CD4-positive, alpha-beta T cell treated with Interleukin-4 for 1 hour (primary cell): ENCODE results near the gene EIF5.
A peak's percentile ranks its signal among the peaks of the same experiment; 100 is the strongest.

Experiments used
- DNase-seq, 2 donors: peaks; one replicate each; pipeline ENCODE4 v3.0.0-alpha.2; 2020 to 2022

Gene EIF5

GRCh38 chr14:103310576-103311095 lies 23.4 kb upstream of the EIF5 start:
- DNase-seq, result no peak

DNA sequence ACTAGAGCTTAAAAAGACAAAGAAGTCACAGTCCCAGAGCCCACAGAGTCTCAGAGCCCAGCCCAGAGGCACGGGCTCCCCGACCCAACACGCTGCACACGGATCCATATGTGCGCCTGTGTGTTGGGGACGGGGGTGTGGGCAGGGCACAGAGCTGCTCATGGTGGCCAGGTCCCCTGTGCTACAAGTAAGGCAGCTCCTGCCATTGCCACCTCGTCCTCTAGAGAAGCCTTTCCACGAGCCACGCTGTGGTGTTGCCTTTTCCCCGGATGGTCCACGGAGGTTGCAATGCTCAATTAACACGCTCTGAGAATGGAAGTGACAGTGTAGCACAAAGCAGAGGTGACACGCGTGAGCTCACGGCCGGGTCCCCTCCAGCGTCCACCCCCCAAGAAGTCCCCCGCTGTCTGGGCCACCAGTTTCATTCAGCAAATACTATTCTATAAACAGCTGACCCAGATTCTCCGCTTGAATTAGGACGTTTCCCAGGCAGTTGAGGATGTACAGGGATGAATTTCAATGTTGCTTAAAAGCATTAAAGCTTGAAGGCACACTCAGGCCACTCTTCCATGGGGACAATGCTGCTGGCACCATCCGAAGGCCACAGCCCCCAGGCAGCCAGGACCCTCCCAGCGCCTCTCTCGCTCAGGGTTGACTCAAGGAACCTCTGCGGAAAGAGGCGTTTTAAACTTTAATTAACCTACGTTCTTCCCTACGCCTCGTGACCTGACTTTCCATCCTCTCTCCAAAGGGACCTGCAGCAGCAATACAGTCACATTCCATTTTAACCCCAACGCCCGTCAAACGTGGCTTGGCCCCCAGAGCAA lies 22.7 kb upstream of the EIF5 start:
- no peak for DNase-seq

DNA sequence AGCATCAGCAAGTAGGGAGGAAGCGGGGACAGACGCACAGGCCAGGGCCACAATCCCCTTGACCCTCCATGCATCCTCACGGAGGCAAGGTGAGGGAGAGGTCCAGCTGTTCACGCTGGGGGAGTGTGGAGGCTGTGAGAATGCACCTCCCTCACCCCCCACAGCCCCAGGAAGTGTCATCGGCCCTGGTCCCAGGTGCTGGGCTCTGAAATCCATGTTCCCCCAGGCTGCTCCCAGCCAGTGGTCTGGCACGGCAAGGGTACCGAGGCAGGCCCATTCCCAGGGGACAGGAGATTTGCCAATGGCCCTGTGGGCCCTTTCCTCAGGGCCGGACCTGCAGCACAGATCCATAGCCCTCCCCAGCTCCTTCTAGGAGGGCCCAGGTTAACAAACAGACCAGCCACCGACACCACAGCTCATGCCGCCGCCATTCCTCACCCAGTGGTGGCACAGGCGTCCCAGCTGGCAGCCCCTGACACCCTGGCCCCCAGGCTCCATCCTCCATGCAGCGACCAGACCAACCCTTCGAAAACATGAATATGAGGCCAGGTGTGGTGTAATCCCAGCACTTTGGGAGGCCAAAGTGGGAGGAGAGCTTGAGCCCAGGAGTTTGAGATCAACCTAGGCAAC lies 21.9 kb upstream of the EIF5 start:
- DNase-seq, result no peak

DNA sequence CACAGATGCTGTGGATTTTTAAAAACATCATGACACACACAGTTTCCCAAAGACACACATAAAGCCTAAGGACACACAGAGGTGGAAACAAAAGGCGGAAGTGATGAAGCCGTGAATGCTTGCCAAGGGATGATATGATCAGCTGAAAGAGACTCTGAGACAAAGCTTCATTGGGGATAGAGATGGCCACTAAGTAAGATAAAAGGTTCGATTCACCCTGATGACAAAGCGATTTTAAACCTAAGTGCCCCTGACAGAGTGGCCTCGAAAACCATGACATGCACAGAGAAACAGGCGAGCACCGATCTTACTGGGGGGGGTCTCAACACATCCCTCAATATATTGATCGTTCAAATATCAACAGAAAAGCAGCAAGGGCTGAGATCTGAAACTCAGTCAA lies 20.3 kb upstream of the EIF5 start:
- no peak for DNase-seq

- DNase-seq, result no peak
Measured at GRCh38 chr14:103314496-103315277, 19.4 kb upstream of the EIF5 start.

DNA sequence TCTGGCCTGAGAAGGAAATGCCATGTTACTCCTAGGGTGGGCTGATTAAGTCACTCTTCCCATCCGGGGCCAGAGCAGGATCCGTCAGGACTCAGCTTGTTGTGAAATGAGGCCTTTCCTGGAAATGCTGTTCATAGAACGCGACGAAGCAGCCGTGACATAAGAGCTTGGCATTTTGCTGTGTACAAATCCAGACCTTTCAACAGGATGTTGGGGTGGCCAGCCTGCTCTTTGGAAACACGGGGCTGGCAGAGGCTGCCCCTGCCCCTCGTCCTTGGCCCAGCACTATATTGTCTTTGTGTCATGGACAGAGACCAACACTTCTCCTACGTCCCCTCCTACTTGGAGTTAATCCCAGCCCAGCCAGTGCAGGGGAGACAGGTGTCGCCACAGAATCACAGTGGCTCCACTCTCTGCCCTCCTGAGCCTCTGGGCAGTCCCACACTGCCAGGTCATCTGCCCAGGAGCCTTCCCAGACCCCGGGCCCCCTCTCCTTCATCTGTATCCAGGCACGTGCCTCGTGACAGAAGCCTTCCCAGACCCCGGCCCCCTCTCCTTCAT lies 18.6 kb upstream of the EIF5 start:
- no peak for DNase-seq

- DNase-seq, result no peak
Measured at GRCh38 chr14:103315941-103316340, 18.1 kb upstream of the EIF5 start.

DNA sequence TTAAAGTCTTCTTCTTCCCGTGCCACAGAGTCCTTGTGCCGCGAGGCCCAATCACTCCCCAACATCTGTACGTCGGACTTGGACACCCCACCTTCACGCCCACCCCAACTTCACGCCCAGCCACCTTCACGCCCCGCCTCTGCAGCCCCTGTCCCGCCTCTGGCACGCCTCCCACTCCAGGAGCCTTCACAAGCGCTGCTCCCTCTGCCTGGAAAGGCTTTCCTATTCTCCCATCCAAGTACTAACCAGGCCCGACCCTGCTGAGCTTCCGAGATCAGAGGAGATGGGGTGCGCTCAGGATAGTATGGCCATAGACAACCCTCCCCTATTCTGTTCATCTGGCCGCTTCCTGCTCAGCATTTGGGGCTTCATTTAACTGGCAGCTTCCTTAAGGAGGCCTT lies 17.3 kb upstream of the EIF5 start:
- no peak for DNase-seq

DNA sequence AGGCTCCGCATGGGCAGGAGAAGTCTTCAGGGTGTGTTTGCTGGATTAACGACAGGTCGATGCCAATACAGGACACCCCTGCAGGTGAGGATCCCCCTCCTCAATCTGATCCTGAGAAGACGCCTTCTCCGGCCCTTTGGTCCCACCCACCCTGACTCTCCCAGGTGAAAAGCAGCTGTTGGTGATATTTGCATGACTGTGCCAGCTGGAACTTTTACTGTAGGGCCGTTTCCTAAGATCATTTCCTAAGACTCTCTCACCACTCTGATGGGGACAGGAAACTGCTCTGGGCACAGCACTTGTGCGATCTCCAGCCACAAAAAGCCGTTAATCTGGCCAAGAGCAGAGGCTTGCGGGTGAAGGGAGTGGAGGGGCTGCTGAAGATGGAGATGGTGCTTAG lies 16.8 kb upstream of the EIF5 start:
- no peak for DNase-seq

DNA sequence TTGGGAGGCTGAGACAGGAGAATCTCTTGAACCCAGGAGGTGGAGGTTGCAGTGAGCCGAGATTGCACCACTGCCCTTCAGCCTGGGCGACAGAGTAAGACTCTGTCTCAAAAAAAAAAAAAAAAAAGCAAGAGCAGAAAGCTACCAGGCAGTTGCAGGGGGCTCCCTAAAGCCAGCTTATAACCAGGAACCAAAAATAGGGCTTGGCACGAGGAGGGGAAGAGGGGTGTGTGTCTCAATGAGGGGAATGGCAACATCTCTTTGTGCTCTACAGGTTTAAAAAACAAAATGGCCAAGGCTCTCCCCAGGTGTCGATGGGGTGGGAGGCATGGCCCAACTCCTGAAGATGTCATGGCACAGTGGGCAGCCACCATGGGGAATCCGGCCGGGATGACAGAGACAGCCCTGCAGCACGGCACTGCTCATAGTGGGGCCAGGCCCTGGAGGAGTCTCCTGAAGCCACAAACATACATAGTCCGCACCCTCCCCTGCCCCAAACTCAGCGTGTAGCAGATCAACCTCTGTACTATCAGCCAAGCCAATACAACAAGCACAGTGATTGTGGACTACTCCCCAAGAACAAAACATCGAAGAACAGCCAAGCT lies 16.0 kb upstream of the EIF5 start:
- no peak for DNase-seq

DNA sequence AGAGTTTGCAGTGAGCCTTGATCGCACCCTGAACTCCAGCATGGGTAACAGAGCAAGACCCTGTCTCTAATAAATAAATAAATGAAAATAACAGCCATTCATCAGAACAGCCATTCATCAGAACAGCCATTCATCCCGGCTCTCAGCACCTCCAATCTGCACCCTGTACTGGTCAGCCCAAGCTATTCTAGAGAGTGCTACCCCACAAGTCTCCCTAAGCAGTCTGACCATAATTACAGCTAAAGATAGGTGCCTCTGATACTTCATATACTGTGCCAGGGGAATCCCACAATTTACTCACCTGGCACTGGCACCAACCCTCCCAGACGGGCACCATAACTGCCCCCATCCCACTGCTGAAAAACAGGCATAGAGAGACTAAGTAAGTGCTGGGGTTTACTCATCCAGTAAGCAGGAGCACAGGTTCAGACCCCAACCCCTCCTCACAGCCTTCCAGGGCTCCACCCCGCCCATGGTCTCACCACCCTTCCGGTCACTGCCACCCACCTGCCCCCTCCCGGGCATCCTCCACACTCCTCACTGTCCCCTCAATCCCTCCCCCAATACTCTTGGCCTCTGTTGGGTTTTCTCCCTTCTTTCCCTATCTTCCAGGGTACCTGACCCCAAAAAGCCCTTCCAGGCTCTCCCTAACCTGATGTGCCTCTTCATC lies 15.2 kb upstream of the EIF5 start:
- DNase-seq, result no peak

GRCh38 chr14:103319422-103319821 lies 14.6 kb upstream of the EIF5 start:
- no peak for DNase-seq

GRCh38 chr14:103326078-103326477 lies 8.0 kb upstream of the EIF5 start:
- DNase-seq, result no peak

- no peak for DNase-seq
Measured at GRCh38 chr14:103328941-103329340, 5.1 kb upstream of the EIF5 start.

- DNase-seq, result peak in 1 of 2 donors; percentile 47
Measured at GRCh38 chr14:103329401-103330347, 4.4 kb upstream of the EIF5 start.

- DNase-seq, result no peak
Measured at GRCh38 chr14:103330536-103330935, 3.5 kb upstream of the EIF5 start.

- no peak for DNase-seq
Measured at GRCh38 chr14:103332143-103332919, 1.7 kb upstream of the EIF5 start.

- DNase-seq, result peak; percentile 58 to 64
Measured at GRCh38 chr14:103334644-103335622, 896 bp downstream of the EIF5 start.

- DNase-seq, result no peak
Measured at GRCh38 chr14:103336191-103336590, 2.2 kb downstream of the EIF5 start.
